UCSD-AML1 (cell line): ENCODE results near the gene GRK5.
"Not testable (repeated sequence)": the region's sequence is repeated elsewhere in the genome, so short reads cannot be mapped to it uniquely, and the experiment has no call there.

Experiments
- DNase-seq: peaks from one replicate; lab custom pipeline; 2025; ENCODE audit not compliant: unreplicated experiment; lab: John Stamatoyannopoulos, UW

The GRK5 gene

DNA sequence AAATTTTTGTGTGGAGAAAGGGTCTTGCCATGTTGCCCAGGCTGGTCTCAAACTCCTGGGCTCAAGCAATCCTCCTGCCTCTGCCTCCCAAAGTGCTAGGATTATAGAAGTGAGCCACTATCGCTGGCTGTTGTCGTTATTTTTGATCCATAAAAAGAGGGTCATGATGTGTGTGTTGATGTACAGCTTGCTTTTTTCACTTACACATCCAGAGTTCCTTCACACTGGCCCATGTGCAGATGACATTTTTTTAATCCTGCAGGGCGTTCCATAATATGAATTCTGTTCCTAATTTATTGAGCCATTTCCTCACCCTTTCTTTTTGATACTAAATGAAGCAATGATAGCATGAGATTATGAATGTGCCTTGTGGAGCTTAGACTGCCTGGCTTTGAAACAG, 40.8 kb downstream of the GRK5 start:
- no peak for DNase-seq

DNA sequence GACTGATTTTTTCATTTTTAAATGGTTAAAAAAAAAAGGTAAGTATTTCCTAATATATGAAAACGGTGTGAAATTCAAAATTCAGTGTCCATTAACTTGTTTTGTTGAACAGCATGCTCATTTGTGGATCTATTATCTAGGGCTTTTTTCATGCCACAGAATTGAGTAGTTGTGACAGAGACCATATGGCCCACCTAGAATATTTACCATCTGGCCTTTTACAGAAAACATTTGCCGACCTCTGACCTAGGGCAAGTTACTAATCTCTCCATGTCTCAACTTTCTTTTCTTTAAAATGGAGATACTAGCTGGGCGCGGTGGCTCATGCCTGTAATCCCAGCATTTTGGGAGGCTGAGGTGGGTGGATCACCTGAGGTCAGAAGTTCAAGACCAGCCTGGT, 41.3 kb downstream of the GRK5 start:
- no peak for DNase-seq

DNA sequence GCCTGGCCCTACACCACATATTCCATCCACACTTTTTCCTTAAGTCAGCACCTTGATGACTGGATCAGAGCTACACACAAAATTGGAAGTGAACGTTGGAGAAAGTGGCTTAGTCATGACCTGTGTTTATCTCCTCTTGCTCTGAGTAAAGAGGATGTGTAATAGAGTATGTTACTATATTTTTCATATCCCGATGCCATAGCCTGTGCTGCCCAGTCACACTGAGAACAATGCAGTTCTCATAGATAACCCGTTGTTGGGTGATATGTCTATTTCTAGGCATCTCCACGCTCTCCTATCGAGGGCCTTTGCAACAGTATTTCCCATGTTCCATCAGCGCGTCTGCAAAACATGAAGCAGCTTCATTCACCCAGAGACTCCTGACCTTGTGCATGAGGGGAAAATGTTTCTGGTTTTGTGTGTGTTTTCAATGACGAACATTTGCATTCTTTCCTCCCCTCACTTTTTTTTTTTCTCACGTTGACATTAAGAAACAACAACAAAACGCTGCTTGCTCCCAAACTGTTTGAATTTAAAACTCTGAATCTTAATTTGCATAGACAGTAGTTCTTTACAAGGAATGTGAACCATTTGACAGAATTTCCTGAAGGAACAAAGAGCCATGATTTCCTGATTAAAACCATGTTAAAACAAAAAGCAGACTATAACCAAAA, 43.4 kb downstream of the GRK5 start:
- DNase-seq, result no peak

DNA sequence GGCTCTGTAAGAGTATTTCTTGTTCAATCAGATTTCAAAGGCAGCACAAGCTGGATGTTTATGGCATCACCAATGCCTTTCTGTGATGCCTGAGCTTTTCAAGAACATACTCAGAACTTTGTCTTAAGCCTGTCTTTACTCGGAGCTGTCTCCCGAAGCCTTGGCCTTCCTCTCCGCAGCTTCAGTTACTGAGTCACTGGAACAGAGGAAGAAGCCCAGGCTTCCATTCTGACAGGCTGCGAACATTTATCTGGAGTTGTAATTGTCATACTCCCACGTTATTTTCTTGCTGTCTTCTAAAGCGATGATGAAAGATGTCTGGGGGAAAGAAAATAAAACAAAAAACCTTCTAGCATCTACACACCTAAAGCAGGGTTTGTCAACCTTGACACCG, 43.9 kb downstream of the GRK5 start:
- no peak for DNase-seq

DNA sequence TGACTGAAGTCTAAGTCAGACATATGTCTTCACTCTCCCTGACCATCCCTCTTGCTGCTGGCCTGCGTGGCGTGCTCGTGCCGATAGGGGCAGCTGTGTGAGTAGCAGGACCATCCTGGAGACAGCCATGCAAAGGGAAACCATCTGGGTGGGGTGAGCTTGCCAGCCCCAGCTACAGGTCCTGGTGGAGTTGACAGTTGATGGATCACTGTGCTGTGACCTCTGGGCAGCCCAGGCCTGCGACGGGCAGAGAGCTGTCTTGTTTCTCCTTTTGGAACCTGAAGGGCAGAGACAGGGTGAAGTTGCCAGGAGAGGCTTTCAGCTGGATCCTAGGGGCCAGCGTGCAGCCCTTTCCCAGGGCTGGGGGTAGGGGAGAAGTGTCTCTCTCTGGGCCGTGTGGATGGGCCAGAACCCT, 44.7 kb downstream of the GRK5 start:
- no peak for DNase-seq

DNA sequence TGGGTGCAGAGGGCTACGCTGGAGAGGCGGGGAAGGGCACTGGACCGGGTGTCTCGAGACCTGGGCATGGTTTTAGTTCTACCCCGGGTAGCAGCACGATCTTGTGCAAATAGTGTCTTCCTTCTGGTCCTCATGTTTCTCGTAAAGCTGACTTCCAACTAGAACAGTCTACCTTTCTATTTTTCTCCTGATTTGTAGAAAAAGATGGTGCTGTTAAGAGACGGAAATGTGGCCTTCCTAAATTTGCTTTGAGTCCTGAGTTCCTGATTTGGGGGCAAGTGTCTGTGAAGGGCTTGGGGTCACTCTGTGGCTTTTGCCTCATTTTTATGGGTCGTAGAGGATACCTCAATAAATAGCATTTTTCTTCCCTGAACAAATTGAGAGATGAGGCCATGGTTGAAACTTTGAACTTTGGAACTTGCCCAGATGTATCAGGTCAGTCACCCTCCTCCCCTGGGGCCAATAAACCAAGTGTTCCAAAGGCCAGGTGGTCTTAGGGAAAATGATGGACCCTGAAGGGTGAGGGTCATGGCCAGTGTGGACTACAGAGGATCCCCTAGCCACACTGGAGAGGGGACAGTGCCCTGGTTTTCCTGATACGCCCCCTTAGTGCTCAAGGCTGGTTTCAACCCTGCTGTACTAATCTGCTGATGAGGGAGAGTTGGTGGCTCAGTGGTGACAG, 45.2 kb downstream of the GRK5 start:
- no peak for DNase-seq

DNA sequence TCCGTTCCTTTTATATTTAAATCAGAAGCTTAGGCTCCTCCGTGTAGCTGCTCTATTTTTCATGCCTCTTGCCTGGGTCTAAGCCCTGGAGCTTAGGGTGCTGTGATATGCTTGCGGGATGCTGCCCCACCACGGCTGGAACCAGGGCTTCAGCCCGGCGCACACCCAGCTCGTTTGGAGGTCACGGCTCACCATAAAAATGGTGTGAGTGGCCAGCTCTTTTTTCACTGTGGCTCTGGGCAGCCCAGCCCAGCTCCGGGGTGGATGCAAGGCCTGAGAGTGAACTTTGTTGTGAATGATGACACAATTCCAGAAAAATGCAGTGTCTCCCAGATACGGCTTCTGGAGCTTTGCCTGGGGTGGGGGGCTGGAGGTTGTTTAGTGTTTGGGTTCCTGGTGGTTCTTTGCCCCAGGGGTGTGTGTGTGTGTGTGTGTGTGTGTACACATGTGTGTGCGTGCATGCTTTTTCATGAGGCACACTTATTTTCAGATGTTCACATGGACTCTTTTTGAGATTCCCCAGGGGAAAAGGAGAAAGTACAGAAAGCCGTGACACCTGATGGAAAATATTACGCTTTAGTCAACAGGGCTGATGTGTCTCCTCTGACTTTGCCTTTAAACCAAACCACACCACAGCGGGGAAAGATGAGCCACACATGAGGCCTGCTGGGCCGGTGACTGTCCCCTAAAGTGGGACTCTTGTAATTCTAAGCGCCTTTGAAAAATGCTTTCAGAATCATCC, 46.2 kb downstream of the GRK5 start:
- no peak for DNase-seq

DNA sequence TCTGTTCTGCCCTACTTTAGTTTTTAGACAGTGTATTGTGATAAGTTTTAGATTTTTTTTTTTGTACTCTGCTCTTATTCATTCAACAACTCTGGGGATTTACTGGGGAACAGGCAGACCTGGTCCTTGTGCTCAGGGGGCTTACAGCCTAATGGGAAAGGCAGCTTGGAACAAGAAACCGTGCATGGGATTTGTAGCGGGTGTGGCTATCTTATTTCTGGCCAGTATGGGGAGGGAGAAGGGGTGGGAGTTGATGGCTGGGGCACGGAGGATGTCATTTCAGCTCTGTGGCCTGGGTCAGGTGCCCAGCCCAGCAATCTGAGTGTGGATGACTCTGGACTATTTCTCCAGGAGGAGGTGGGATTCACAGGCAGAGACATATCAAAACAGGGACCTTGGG, 47.0 kb downstream of the GRK5 start:
- no peak for DNase-seq

DNA sequence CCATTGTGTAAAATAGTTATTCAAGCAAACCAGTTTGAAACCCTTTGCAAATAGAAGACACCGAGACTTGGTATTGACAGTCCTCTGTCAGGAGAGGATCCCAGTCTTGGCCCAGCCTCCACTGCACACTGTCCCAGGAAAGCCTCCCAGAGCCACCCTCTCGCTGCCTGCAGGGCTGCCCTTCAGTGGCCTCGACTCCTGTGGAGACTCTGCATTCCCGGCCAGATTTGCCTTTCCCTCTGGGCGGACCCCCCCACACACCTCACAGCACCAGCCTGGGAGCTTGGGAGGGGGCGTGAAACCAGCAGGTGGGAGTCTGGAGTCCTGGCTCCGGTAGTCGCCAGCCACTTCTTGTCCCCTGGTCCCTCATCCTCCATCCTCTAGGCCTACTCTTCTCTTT, 48.7 kb downstream of the GRK5 start:
- DNase-seq, result no peak

DNA sequence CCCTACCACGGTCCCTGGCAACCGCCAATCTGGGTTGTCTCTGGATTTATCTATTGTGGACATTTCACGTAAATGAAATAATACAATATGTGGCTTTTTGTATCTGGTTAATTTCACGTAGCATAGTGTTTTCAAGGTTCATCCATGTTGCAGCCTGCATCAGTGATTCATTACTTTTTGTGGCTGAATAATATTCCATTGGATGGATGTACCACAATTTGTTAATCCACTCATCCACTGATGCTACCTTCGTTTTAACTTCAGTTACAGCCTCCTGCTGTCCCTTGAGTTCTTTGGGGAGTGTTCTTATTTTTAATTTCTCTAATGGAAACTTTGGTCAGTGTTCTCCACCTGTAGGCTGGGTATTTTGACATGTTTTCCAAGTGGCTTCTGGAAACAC, 49.5 kb downstream of the GRK5 start:
- no peak for DNase-seq

DNA sequence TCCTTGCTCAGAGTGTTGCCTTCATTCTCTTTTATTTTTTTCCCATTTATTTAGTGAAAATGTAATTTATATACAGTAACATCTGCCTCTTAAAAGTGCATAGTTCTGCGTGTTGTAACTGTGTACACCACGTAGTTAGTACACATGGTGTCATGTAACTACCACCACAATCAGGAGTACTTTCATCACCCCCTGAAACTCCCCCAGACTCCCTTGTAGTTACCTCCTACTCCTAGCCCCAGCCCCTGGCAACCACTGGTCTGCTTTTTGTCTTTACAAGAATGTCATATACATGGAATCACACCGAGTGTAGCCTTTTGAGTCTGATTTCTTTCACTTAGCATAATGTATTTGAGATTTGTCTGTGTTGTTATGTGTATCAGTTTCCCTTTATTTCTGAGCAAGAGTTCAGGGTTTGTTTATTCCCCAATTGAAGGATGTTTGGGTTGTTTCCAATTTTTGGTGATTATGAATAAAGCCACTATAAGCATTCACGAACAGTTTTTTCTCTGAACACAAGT, 50.6 kb downstream of the GRK5 start:
- no peak for DNase-seq

DNA sequence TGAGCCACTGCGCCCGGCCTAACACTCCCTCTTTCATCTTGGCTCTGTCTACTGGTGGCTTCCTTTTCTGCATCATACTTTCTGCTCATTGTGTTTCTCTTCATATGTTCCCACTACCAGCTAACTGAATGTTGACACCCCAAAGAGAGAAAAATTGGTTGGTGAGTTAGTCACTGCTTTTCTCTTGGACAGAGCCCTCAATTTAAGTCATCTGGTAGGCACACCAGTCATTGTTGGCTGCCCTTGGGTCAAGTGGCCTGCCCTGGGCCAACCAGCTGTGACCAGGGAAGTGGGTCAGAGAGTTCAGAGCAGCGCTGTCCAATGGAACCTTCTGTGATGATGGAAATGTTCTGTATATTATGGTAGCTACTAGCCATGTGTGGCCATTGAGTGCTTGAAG, 52.0 kb downstream of the GRK5 start:
- DNase-seq, result no peak

DNA sequence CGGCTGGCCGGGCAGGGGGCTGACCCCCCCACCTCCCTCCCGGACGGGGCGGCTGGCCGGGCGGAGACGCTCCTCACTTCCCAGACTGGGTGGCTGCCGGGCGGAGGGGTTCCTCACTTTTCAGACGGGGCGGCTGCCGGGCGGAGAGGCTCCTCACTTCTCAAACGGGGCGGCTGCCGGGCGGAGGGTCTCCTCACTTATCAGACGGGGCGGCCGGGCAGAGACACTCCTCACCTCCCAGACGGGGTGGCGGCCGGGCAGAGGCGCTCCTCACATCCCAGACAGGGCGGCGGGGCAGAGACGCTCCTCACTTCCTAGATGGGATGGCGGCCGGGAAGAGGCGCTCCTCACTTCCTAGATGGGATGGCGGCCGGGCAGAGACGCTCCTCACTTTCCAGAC, 53.6 kb downstream of the GRK5 start:
- not testable (repeated sequence) for DNase-seq

DNA sequence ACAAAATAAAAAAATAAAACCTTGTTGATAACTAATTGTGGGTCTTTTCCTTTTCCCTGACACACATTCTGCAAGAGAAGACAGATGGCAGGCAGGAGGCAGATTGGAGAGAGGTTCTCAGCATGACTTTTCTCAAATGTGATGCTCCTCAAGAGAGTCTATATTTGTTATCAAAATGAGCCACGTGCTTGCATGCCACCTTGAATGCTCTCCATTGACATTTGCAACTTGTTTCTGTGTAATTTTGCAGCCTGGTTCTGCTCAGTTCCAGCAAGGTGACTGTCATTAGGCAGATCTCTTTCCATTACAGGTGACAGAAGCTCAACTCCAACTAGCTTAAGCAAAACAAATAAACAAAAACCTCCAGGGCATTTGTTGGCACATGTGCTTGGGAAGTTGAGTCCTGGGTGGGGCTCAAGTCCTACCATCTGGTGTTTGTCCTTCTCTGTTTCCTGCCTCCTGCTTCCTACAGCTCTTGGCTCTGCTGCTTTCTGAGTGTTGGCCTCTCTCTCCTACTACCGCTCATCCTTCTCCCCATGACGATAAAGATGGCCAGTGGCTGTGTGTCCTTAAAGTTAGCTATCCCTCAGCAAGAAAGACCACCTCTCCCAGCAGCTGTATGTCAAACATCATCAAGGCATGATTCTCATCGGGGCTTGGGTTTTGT, 56.7 kb downstream of the GRK5 start:
- no peak for DNase-seq

DNA sequence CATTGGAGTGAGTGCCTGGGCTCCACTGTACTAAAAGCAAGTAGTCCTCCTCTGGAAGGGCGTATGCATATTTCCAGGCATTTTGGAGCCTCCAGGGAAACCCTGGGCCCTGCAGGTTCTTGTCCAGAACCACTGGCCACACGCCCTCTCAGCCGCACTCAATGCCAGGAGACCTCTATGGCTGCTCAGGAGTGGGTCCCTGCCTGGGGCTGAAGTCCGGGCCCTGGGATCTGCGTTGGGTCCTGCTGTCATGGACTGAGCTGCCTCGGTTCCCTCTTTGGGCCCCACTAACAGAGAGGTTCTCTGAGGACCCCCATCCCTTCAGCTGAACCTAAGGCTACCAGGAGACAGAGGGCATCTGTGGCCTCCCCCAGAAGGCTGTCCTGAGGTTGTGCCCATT, 58.3 kb downstream of the GRK5 start:
- DNase-seq, result no peak

DNA sequence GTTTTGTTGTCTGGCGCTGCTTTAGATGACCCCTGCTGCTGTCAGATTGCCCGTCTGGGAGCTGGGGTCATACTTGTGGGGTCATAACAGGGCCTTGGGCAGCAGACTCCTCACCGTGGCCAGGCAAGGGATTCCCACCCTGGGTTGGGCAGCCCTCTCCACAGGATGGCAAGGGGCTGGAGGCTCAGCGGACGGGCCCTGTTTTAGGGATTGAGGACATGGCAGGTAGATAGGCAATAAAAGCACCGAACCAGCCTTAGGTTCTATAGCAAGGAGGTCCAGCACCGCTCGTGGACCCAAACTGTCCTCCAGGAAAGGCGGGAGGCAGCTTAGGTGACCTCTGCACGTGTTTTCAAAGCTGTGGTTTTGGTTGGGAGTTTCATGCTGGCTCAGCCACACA, 60.0 kb downstream of the GRK5 start:
- no peak for DNase-seq

DNA sequence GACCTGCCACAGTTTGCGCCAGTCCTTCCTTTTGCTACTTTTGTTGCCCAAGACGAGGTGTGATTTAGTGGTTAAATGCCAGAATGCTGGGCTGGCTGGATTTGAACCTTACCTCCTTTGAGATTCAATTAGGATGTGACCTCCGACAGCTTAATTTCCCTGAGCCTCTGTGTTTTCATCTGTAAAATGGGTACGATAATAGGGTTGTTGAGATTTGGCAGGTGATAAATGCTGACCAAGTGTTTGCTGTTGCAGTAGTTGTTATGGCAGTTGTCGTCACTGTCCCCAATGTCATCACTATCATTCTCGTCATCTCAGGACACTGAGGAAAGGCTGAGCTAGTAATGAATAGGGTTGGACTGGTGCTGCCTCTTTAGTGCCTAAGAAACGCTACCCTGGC, 61.1 kb downstream of the GRK5 start:
- DNase-seq, result no peak

DNA sequence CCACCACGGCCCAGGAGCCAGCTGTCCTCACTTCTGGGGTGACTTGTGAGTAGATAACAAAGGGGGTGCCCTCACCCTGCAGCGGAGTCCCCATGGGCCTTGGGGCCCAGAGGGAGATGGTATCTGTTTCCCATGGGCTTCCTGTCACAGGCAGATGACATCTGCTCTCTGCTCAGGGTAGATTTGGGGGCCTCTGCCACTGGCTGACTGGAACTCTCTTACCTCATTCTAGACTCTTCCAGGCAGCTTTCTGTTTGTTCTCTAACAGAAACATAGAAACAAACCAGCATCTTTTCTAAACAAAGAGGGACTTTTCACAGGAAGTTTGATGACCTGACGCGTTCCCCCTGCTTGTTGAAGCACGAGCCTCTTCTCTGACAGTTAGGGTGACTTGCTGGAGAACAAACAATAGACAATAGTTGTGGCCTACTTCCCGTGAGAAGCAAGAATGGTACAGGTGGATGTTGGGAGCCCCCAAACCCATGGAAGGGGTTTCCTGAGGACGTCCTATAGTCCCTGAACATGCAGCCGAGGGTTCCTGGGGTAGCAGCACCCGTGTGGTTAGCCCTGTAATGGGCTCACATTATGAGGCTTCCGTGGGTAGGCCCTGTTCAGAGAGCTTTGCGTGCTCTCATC, 61.6 kb downstream of the GRK5 start:
- no peak for DNase-seq

DNA sequence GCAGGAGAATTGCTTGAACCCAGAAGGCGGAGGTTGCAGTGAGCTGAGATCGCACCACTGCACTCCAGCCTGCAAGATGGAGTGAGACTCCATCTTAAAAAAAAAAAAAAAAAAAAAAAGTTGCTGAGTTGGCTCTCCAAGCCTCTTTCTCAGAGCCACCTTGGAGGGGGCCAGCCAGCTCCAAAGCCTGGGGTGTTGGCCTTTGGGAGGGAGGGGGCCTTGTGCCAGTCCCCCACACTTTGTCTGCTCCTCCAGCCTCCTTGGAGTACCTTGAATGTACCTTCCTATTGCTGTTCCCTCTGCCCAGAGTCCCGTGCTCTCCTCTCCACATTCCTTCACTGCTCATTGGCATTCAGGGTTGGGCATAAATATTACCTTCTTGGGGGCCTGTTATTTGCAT, 62.4 kb downstream of the GRK5 start:
- DNase-seq, result no peak

DNA sequence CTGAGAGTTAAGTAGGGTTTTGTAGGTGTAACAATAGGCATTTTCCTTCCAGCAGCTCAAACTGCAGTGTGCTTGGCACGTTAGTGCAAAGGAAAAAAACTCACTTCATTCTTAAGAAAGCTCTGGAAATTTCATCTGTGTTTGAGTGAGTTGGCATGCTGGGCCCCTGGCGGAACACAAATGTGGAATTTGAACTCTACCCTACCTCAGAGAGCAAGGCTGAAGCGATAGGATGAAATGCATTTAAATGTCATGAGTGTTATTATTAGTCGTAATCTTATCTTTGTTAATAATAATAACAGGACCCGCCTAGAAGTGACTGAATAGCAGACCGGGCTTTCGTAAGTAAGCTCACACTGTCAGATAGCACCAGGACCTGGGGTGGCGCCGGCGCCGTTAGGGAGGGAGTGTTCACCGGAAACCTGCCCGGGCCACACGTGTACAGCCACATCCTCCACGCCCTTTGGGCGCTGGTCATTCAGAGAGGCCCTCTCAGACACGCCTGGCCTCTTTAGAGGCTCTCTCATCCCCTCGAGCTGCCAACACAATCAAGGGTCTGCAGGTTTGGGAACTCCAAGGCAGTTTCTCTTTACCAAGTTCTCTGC, 63.5 kb downstream of the GRK5 start:
- peak; percentile 76 for DNase-seq

DNA sequence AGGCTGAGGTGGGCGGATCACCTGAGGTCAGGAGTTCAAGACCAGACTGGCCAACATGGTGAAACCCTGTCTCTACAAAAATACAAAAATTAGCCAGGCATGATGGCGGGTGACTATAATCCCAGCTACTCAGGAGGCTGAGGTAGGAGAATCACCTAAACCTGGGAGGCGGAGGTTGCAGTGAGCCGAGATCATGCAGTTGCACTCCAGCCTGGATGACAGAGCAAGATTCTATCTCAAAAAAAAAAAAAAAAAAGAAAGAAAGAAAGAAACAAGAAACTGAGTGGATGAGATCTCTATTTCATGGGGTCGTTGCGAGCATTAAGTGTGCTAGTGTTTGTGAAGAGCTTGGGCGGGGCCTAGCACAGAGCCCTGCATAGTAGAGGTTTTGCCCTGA, 65.0 kb downstream of the GRK5 start:
- not testable (repeated sequence) for DNase-seq
